Measurements from ENCODE around the gene CST7.

The CST7 gene

DNA sequence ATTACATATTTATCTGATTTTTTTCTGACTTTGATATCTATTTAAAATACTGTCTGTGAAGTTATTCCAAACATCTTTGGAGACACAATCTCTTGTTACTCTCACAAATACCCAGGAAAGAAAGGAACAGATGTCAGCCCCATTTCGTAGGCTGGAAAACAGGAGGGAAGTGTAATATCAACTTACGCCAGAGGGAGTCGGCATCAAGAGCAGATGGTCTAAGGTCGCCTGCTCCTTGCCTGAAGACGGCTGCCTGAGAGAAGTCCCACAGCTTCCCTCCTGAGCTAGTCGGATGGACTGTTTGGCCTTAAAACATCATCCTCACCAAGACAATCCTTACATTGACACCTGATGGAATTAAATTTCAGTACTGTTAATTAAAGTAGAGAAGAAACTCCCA, 13.4 kb downstream of the CST7 start:
- Histone ChIP-seq H3K4me3 (ENCODE audit: low read depth, low read length) (no peak overlapping the region), H3K36me3 (ENCODE audit: control insufficient read depth, insufficient read depth, low read length) (peaks cover 44% of the 10 kb centered on the region), H3K9me3 (ENCODE audit: control insufficient read depth, insufficient read depth, low read length) (no peaks in the 10 kb centered on the region), H3K27me3 (ENCODE audit: control insufficient read depth, insufficient read depth, low read length) (no peaks in the 10 kb centered on the region), H3K4me1 (ENCODE audit: control insufficient read depth, insufficient read depth, low read length) (no peaks in the 10 kb centered on the region), H3K9ac (ENCODE audit: low read depth, low read length) (no peak overlapping the region)

GRCh38 chr20:24963672-24964505, 14.8 kb downstream of the CST7 start:
- H3K27me3 ChIP-seq (ENCODE audit: control insufficient read depth, insufficient read depth, low read length), result no peaks in the 10 kb centered on the region
- no peaks in the 10 kb centered on the region for H3K4me1 ChIP-seq (ENCODE audit: control insufficient read depth, insufficient read depth, low read length)
- H3K9ac ChIP-seq (ENCODE audit: low read depth, low read length), result no peak overlapping the region
- H3K4me3 ChIP-seq (ENCODE audit: low read depth, low read length), result no peak overlapping the region
- H3K9me3 ChIP-seq (ENCODE audit: control insufficient read depth, insufficient read depth, low read length), result no peaks in the 10 kb centered on the region
- H3K36me3 ChIP-seq (ENCODE audit: control insufficient read depth, insufficient read depth, low read length), result peaks cover 50% of the 10 kb centered on the region

DNA sequence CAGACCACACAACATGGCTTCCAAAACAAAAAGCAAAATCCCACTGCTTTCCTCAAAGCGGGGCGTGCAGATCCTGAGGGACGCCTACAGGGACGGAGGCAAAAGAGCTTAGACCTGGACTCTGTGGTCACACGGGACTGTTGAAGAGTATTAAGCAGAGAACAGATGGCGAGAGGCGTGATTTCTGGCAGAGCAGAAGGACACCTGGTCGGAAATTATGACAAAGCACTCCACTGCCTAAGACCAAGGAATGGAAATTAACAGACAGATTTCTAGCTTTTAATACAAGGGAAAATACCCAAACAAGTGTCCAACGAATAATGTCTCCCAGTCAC, 15.4 kb downstream of the CST7 start:
- no peaks in the 10 kb centered on the region for H3K4me1 ChIP-seq (ENCODE audit: control insufficient read depth, insufficient read depth, low read length)
- no peaks in the 10 kb centered on the region for H3K27me3 ChIP-seq (ENCODE audit: control insufficient read depth, insufficient read depth, low read length)
- H3K4me3 ChIP-seq (ENCODE audit: low read depth, low read length), result no peak overlapping the region
- no peak overlapping the region for H3K9ac ChIP-seq (ENCODE audit: low read depth, low read length)
- no peaks in the 10 kb centered on the region for H3K9me3 ChIP-seq (ENCODE audit: control insufficient read depth, insufficient read depth, low read length)
- peaks cover 50% of the 10 kb centered on the region for H3K36me3 ChIP-seq (ENCODE audit: control insufficient read depth, insufficient read depth, low read length)

- Histone ChIP-seq H3K4me3 (ENCODE audit: low read depth, low read length) (no peak overlapping the region), H3K27me3 (ENCODE audit: control insufficient read depth, insufficient read depth, low read length) (no peaks in the 10 kb centered on the region), H3K9ac (ENCODE audit: low read depth, low read length) (no peak overlapping the region), H3K36me3 (ENCODE audit: control insufficient read depth, insufficient read depth, low read length) (peaks cover 52% of the 10 kb centered on the region), H3K9me3 (ENCODE audit: control insufficient read depth, insufficient read depth, low read length) (no peaks in the 10 kb centered on the region), H3K4me1 (ENCODE audit: control insufficient read depth, insufficient read depth, low read length) (no peaks in the 10 kb centered on the region)
Observed at GRCh38 chr20:24965065-24965919, 16.2 kb downstream of the CST7 start.

GRCh38 chr20:24966317-24967012, 17.4 kb downstream of the CST7 start:
- no peak overlapping the region for H3K4me3 ChIP-seq (ENCODE audit: low read depth, low read length)
- no peaks in the 10 kb centered on the region for H3K9me3 ChIP-seq (ENCODE audit: control insufficient read depth, insufficient read depth, low read length)
- H3K36me3 ChIP-seq (ENCODE audit: control insufficient read depth, insufficient read depth, low read length), result peaks cover 50% of the 10 kb centered on the region
- H3K4me1 ChIP-seq (ENCODE audit: control insufficient read depth, insufficient read depth, low read length), result no peaks in the 10 kb centered on the region
- H3K9ac ChIP-seq (ENCODE audit: low read depth, low read length), result no peak overlapping the region
- H3K27me3 ChIP-seq (ENCODE audit: control insufficient read depth, insufficient read depth, low read length), result no peaks in the 10 kb centered on the region

DNA sequence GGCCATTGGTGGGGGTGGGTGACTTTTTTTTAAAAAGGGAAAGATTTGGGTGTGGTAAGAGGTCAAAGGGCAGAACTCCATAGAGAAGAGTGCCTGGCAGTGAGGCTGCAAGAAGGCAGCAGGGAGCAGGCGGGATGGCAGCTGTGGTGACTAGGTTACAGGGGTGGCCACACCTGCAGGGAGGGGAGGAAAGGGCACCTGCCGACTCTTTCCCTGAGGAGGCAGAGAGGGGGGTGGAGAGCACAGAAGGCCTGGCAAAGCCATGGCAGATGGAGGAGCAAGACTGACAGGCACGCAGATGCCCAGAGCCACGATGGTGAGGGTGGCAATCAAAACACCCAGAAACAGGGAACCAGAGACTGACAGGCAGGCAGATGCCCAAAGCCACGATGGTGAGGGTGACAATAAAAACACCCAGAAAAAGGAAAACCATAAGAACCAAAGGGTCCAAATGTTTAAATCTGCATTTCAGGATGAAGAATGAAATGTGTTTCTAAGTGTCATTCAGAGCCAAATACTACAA, 19.3 kb downstream of the CST7 start:
- Histone ChIP-seq H3K4me1 (ENCODE audit: control insufficient read depth, insufficient read depth, low read length) (no peaks in the 10 kb centered on the region), H3K27me3 (ENCODE audit: control insufficient read depth, insufficient read depth, low read length) (no peaks in the 10 kb centered on the region), H3K36me3 (ENCODE audit: control insufficient read depth, insufficient read depth, low read length) (peaks cover 55% of the 10 kb centered on the region), H3K9ac (ENCODE audit: low read depth, low read length) (no peak overlapping the region), H3K9me3 (ENCODE audit: control insufficient read depth, insufficient read depth, low read length) (no peaks in the 10 kb centered on the region), H3K4me3 (ENCODE audit: low read depth, low read length) (no peak overlapping the region)

DNA sequence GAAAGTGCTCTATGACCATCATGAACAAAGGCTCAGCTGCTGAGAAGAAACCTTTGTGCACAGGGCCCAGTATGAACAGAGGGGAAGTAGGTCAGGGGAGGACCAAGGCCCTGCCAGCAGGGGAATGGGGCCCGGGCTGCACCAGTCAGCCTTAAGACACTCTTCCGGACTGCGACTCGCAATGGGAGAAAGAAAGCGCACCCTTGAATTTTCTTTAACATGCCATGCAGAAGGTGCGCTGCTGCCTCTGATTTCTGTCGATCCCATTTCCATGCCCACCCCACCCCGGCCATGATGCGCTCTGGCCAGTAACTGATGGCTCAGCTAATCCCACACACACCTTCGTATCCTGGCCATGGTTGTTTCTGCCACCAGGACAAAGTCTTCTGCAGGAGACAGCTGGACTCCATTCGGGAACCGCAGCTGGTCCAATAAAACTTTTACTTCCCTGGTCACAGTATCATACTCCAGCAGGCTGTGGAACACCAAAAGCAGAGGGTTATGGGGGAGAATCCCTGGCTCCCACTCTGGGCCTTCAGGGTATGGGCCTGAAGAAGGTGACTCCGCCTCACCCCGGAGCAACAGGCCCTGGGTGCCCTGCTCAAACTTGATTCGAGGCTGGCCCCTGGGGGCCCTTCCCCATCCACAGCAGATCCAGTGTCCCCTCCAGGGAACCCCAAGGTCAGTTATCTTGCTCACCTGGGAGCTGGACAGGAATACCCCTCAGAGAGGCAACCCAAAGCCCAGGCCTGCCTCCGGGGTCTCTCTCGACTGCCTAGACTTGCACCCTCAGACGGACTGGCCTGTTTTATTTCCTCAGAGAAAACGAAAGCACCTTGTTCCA, 20.3 kb downstream of the CST7 start:
- Histone ChIP-seq H3K9ac (ENCODE audit: low read depth, low read length) (no peak overlapping the region), H3K36me3 (ENCODE audit: control insufficient read depth, insufficient read depth, low read length) (peaks cover 46% of the 10 kb centered on the region)

DNA sequence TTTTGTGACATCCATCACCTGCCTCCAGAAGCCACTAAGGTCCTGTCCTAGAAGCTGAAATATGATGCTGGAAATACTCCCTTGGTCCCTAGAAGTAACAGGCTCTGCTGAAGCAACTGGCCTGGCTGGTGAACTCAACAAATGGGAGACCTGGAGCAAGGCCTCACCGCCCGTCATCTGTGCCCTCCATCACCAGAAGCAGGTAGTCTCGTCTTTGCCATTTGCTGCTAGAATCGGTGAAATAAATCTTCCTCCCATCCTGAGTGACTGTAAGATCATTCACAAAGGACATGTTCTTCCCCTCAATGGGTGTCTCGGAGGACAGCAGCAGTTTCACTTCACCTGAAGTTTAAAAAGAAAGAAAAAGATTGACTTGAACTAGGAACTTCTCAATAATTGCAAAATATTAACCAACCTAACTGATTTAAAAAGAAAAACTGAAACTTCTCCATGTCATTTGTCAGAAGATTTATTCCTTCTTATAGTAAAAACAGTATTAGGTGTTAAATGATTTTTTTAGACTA, 21.0 kb downstream of the CST7 start:
- H3K4me1 ChIP-seq (ENCODE audit: control insufficient read depth, insufficient read depth, low read length), result no peaks in the 10 kb centered on the region
- no peaks in the 10 kb centered on the region for H3K27me3 ChIP-seq (ENCODE audit: control insufficient read depth, insufficient read depth, low read length)
- H3K9ac ChIP-seq (ENCODE audit: low read depth, low read length), result no peak overlapping the region
- H3K9me3 ChIP-seq (ENCODE audit: control insufficient read depth, insufficient read depth, low read length), result no peaks in the 10 kb centered on the region
- H3K36me3 ChIP-seq (ENCODE audit: control insufficient read depth, insufficient read depth, low read length), result peaks cover 43% of the 10 kb centered on the region
- H3K4me3 ChIP-seq (ENCODE audit: low read depth, low read length), result no peak overlapping the region

More for the DNA sequence above, 20.3 kb downstream of the CST7 start:
- no peak overlapping the region for H3K4me3 ChIP-seq (ENCODE audit: low read depth, low read length)
- H3K4me1 ChIP-seq (ENCODE audit: control insufficient read depth, insufficient read depth, low read length), result no peaks in the 10 kb centered on the region
- no peaks in the 10 kb centered on the region for H3K27me3 ChIP-seq (ENCODE audit: control insufficient read depth, insufficient read depth, low read length)
- H3K9me3 ChIP-seq (ENCODE audit: control insufficient read depth, insufficient read depth, low read length), result no peaks in the 10 kb centered on the region

DNA sequence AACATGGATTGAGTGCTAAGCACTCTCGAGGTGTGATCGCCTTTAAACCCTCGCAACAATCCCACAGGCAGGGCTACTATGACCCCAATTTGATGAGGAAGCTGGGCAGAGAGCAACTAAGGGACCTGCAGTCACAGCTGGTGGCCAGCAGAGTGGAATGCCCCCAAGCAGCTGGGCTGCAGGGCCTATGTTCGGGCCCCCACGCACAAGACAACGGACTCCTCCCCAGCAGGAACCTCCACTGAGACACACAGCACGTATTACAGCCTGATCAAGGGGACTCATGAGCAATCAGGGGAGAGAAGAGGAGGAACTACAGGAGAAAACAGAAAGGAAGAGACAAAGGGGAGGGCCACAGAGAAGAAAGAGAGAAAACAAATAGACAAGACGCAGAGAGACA, 21.7 kb downstream of the CST7 start:
- Histone ChIP-seq H3K9ac (ENCODE audit: low read depth, low read length) (no peak overlapping the region), H3K9me3 (ENCODE audit: control insufficient read depth, insufficient read depth, low read length) (no peaks in the 10 kb centered on the region), H3K36me3 (ENCODE audit: control insufficient read depth, insufficient read depth, low read length) (peaks cover 36% of the 10 kb centered on the region), H3K4me3 (ENCODE audit: low read depth, low read length) (no peak overlapping the region), H3K27me3 (ENCODE audit: control insufficient read depth, insufficient read depth, low read length) (no peaks in the 10 kb centered on the region), H3K4me1 (ENCODE audit: control insufficient read depth, insufficient read depth, low read length) (no peaks in the 10 kb centered on the region)

DNA sequence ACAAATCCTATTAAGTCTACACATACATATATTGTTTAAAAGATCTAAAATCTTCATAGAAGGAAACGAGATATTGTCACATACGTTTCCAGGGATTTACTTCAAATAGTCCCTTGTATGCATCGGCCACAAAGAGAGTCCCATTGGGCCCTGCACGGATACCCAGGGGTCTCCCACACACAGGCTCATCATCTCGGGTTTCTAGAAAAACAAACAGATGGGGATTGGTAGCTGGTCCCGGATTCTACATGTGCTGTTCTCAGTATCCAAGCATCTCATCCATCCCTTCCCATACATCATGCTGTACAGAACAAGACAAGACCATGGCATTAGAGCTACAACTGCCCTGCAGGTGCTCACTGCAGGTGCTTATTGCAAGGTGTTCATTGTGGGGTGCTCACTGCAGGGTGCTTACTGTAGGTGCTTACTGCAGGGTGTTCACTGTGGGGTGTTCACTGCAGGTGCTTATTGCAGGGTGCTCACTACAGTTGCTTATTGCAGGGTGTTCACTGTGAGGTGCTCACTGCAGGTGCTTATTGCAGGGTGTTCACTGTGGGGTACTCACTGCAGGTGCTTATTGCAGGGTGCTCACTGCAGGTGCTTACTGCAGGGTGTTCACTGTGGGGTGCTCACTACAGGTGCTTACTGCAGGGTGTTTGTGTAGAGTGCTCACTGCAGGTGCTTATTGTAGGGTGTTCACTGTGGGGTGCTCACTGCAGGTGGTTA, 22.5 kb downstream of the CST7 start:
- Histone ChIP-seq H3K36me3 (ENCODE audit: control insufficient read depth, insufficient read depth, low read length) (peaks cover 36% of the 10 kb centered on the region), H3K9me3 (ENCODE audit: control insufficient read depth, insufficient read depth, low read length) (no peaks in the 10 kb centered on the region), H3K9ac (ENCODE audit: low read depth, low read length) (no peak overlapping the region), H3K27me3 (ENCODE audit: control insufficient read depth, insufficient read depth, low read length) (no peaks in the 10 kb centered on the region), H3K4me3 (ENCODE audit: low read depth, low read length) (no peak overlapping the region), H3K4me1 (ENCODE audit: control insufficient read depth, insufficient read depth, low read length) (no peaks in the 10 kb centered on the region)
